NT2/D1 (cell line): ENCODE data around the gene RAB40C.
A peak's percentile ranks its signal among the peaks of the same experiment; 100 is the strongest.

Experiments used
- DNase-seq: peaks from one replicate; pipeline ENCODE4 v3.0.0-alpha.2; 2011; ENCODE audit warnings: low read depth, low spot score
- H3K27me3 ChIP-seq: 2 replicates; pipeline ENCODE4 v1.6.0; 2011; ENCODE audit warnings: mild to moderate bottlenecking; ENCODE audit not compliant: insufficient read length, insufficient read depth
- H3K36me3 ChIP-seq: 2 replicates; pipeline ENCODE4 v1.6.1; 2011; ENCODE audit warnings: mild to moderate bottlenecking, low read length, mixed read lengths; ENCODE audit not compliant: insufficient read depth, insufficient read length
- H3K4me1 ChIP-seq: 2 replicates; pipeline ENCODE4 v1.5.1; 2011; ENCODE audit not compliant: insufficient read depth, insufficient read length
- H3K4me3 ChIP-seq: 2 replicates; pipeline ENCODE4 v1.5.1; 2011; ENCODE audit warnings: low read depth; ENCODE audit not compliant: insufficient read length
- H3K9ac ChIP-seq: 2 replicates; pipeline ENCODE4 v1.6.0; 2011; ENCODE audit warnings: low read depth; ENCODE audit not compliant: insufficient read length
- H3K9me3 ChIP-seq: 2 replicates; pipeline ENCODE4 v1.5.1; 2011; ENCODE audit warnings: mild to moderate bottlenecking, low read length; ENCODE audit not compliant: insufficient read depth
- SUZ12 ChIP-seq: IDR thresholded peaks from 2 replicates; pipeline ENCODE4 v1.6.1; 2011; ENCODE audit not compliant: insufficient read length, insufficient read depth; ENCODE audit errors: extremely low read depth
- YY1 ChIP-seq: IDR thresholded peaks from 2 replicates; pipeline ENCODE4 v1.6.1; 2011; ENCODE audit not compliant: insufficient read length, insufficient read depth
- ZNF274 ChIP-seq: IDR thresholded peaks from 2 replicates; pipeline ENCODE4 v1.6.1; 2011; ENCODE audit warnings: mild to moderate bottlenecking, low read depth, low read length

Gene RAB40C

GRCh38 chr16:574021-574760, 15.7 kb upstream of the RAB40C start:
- Histone ChIP-seq H3K9me3 (no peaks in the 10 kb centered on the region), H3K4me3 (no peak overlapping the region), H3K9ac (no peak overlapping the region), H3K36me3 (peaks cover 63% of the 10 kb centered on the region), H3K4me1 (peaks cover 21% of the 10 kb centered on the region), H3K27me3 (no peaks in the 10 kb centered on the region)
- TF ChIP-seq YY1 (no peak), SUZ12 (no peak), ZNF274 (no peak)
- DNase-seq: no peak

- peak overlapping the region; percentile 61 for H3K9ac ChIP-seq
- no peak overlapping the region for H3K4me3 ChIP-seq
- no peak for TF ChIP-seq ZNF274
- TF ChIP-seq SUZ12: no peak
- TF ChIP-seq YY1: no peak
- peaks cover 68% of the 10 kb centered on the region for H3K36me3 ChIP-seq
- peaks cover 20% of the 10 kb centered on the region for H3K4me1 ChIP-seq
- H3K27me3 ChIP-seq: no peaks in the 10 kb centered on the region
- H3K9me3 ChIP-seq: no peaks in the 10 kb centered on the region
- DNase-seq: no peak
These were observed 14.3 kb upstream of the RAB40C start for GRCh38 chr16:575354-576196.

- TF ChIP-seq YY1 (no peak), ZNF274 (no peak)
- H3K27me3 ChIP-seq: no peaks in the 10 kb centered on the region
- no peak overlapping the region for H3K4me3 ChIP-seq
- peaks cover 73% of the 10 kb centered on the region for H3K36me3 ChIP-seq
- no peaks in the 10 kb centered on the region for H3K9me3 ChIP-seq
- H3K4me1 ChIP-seq: peaks cover 18% of the 10 kb centered on the region
- DNase-seq: no peak
- H3K9ac ChIP-seq: peak overlapping the region; percentile 44
These were observed 13.6 kb upstream of the RAB40C start for GRCh38 chr16:576197-576822.

GRCh38 chr16:576823-577201, 13.1 kb upstream of the RAB40C start:
- no peaks in the 10 kb centered on the region for H3K27me3 ChIP-seq
- peaks cover 18% of the 10 kb centered on the region for H3K4me1 ChIP-seq
- H3K9me3 ChIP-seq: no peaks in the 10 kb centered on the region
- TF ChIP-seq YY1 (no peak), SUZ12 (no peak), ZNF274 (no peak)
- peaks cover 68% of the 10 kb centered on the region for H3K36me3 ChIP-seq
- no peak for DNase-seq
- peak overlapping the region; percentile 44 for H3K9ac ChIP-seq
- H3K4me3 ChIP-seq: no peak overlapping the region

GRCh38 chr16:577796-578195, 12.1 kb upstream of the RAB40C start:
- Histone ChIP-seq H3K9ac (no peak overlapping the region), H3K4me3 (no peak overlapping the region), H3K27me3 (no peaks in the 10 kb centered on the region), H3K4me1 (peaks cover 14% of the 10 kb centered on the region), H3K9me3 (no peaks in the 10 kb centered on the region), H3K36me3 (peaks cover 61% of the 10 kb centered on the region)
- no peak for DNase-seq
- no peak for TF ChIP-seq ZNF274
- no peak for TF ChIP-seq SUZ12
- no peak for TF ChIP-seq YY1

GRCh38 chr16:578232-578869, 11.5 kb upstream of the RAB40C start:
- peaks cover 17% of the 10 kb centered on the region for H3K4me1 ChIP-seq
- H3K27me3 ChIP-seq: no peaks in the 10 kb centered on the region
- H3K4me3 ChIP-seq: no peak overlapping the region
- H3K9ac ChIP-seq: no peak overlapping the region
- H3K36me3 ChIP-seq: peaks cover 61% of the 10 kb centered on the region
- no peaks in the 10 kb centered on the region for H3K9me3 ChIP-seq
- TF ChIP-seq ZNF274: no peak
- no peak for TF ChIP-seq SUZ12
- no peak for TF ChIP-seq YY1
- DNase-seq: no peak
